GM19025 (cell line): ENCODE data around the gene BORCS8.
"Not testable (repeated sequence)": the region's sequence is repeated elsewhere in the genome, so short reads cannot be mapped to it uniquely, and the experiment has no call there.

Experiments
- ATAC-seq: cut with Tn5 transposase; IDR thresholded peaks from one replicate; pipeline ENCODE4 v1.9.1; 2021; ENCODE audit warnings: mild to moderate bottlenecking, low read depth, moderate library complexity; ENCODE audit not compliant: unreplicated experiment

BORCS8 gene

GRCh38 chr19:19154768-19155494 is 37.0 kb downstream of the BORCS8 start:
- ATAC-seq, result no peak

- no peak for ATAC-seq
Measured at GRCh38 chr19:19152668-19153384, 39.1 kb downstream of the BORCS8 start.

GRCh38 chr19:19151418-19151817 is 40.5 kb downstream of the BORCS8 start:
- ATAC-seq, result no peak

GRCh38 chr19:19149435-19149834 is 42.5 kb downstream of the BORCS8 start:
- ATAC-seq, result no peak

GRCh38 chr19:19148504-19148903 is 43.4 kb downstream of the BORCS8 start:
- ATAC-seq, result not testable (repeated sequence)

- ATAC-seq, result no peak
Measured at GRCh38 chr19:19147344-19147743, 44.6 kb downstream of the BORCS8 start.

GRCh38 chr19:19146865-19147264 is 45.1 kb downstream of the BORCS8 start:
- ATAC-seq, result no peak

GRCh38 chr19:19145684-19146608 is 46.0 kb downstream of the BORCS8 start:
- ATAC-seq, result no peak

GRCh38 chr19:19145281-19145680 is 46.7 kb downstream of the BORCS8 start:
- no peak for ATAC-seq

- ATAC-seq, result no peak
Measured at GRCh38 chr19:19142347-19142746, 49.6 kb downstream of the BORCS8 start.

GRCh38 chr19:19140476-19140875 is 51.5 kb downstream of the BORCS8 start:
- ATAC-seq, result no peak

- ATAC-seq, result no peak
Measured at GRCh38 chr19:19139876-19140229, 52.1 kb downstream of the BORCS8 start.

GRCh38 chr19:19138109-19138981 is 53.6 kb downstream of the BORCS8 start, which contains the start of gene TMEM161A:
TMEM161A (minus strand) TSS chr19:19138478; CDS start chr19:19138428, 50 bp downstream.
- ATAC-seq, result peak; percentile 99

GRCh38 chr19:19137556-19138108 is 54.3 kb downstream of the BORCS8 start:
- no peak for ATAC-seq

- ATAC-seq, result not testable (repeated sequence)
Measured at GRCh38 chr19:19135713-19136112, 56.2 kb downstream of the BORCS8 start.

- ATAC-seq, result no peak
Measured at GRCh38 chr19:19134687-19135158, 57.2 kb downstream of the BORCS8 start.

GRCh38 chr19:19133985-19134384 is 58.0 kb downstream of the BORCS8 start:
- no peak for ATAC-seq

- ATAC-seq, result no peak
Measured at GRCh38 chr19:19132912-19133311, 59.0 kb downstream of the BORCS8 start.

GRCh38 chr19:19131989-19132388 is 60.0 kb downstream of the BORCS8 start:
- no peak for ATAC-seq
